ENCODE measurements around the gene PSENEN. TPM values are rescaled to one million over a fixed set of nuclear protein-coding genes. Genes with fewer than 3 reads are reported as not detected.

Gene PSENEN
- total RNA-seq, 1 experiment from 2014 or later: 69.7 TPM

- Mint-ChIP-seq H3K27ac (peak overlapping the region in 1 of 3 experiments; percentile 32; a peak in 1 of 7 replicates), H3K4me3 (no peak overlapping the region), H3K9me3 (no peaks in the 10 kb centered on the region), H3K36me3 (ENCODE audit: insufficient read depth in 1 of 3, low read depth in 3 of 3) (peaks cover 48 to 72% (median 67%) of the 10 kb centered on the region in 3 experiments), H3K27me3 (ENCODE audit: low read depth) (no peaks in the 10 kb centered on the region), H3K4me1 (peaks cover 4 to 6% of the 10 kb centered on the region in 2 experiments; a peak in 2 of 4 replicates)
- no peak overlapping the region for H3K27ac ChIP-seq (ENCODE audit: insufficient read length, low read depth, low read length)
- peaks cover 2% of the 10 kb centered on the region for H3K23me2 ChIP-seq (ENCODE audit: insufficient read length, low read depth, low read length, poor library complexity, severe bottlenecking)
- DNase-seq: no peak
- H4K8ac ChIP-seq (replicated peaks; ENCODE audit: insufficient read length, low read depth, low read length): no peak overlapping the region
- no peak overlapping the region for H3K9ac ChIP-seq (ENCODE audit: extremely low read depth, insufficient read length, low read length)
- no peaks in the 10 kb centered on the region for H3K79me2 ChIP-seq (ENCODE audit: insufficient read depth, low read length)
- no peak overlapping the region for H2BK120ac ChIP-seq (ENCODE audit: low read depth, low read length, poor library complexity, severe bottlenecking)
- H3K4ac ChIP-seq (ENCODE audit: low read depth, low read length): no peak overlapping the region
- no peak overlapping the region for H2BK12ac ChIP-seq (ENCODE audit: insufficient read length, low read depth, low read length)
- no peak overlapping the region for H3K14ac ChIP-seq (ENCODE audit: insufficient read depth, low read length)
- H3K4me2 ChIP-seq (ENCODE audit: insufficient read depth, insufficient read length, low read length): no peak overlapping the region
- H3K4me1 ChIP-seq (ENCODE audit: insufficient read depth, low read length): no peaks in the 10 kb centered on the region
- no peaks in the 10 kb centered on the region for H4K20me1 ChIP-seq (ENCODE audit: control insufficient read depth, insufficient read depth, insufficient read length)
- no peak overlapping the region for H3T11ph ChIP-seq (ENCODE audit: low read length)
- no peak overlapping the region for H3K56ac ChIP-seq (ENCODE audit: insufficient read length, low read depth, low read length)
- H2AFZ ChIP-seq (ENCODE audit: low read length): no peak overlapping the region
- TF ChIP-seq CTCF (conservative IDR thresholded peaks at IDR 0.05): no peak
- H4K91ac ChIP-seq (ENCODE audit: insufficient read length, low read depth, low read length): no peak overlapping the region
- no peaks in the 10 kb centered on the region for H3K79me1 ChIP-seq (ENCODE audit: insufficient read depth, low read depth, low read length, poor library complexity, severe bottlenecking)
- no peak overlapping the region for H2AK5ac ChIP-seq (ENCODE audit: insufficient read length, low read length)
- H3K27me3 ChIP-seq (ENCODE audit: insufficient read depth, low read length): no peaks in the 10 kb centered on the region
- H2BK15ac ChIP-seq (ENCODE audit: low read depth, low read length): no peak overlapping the region
- no peaks in the 10 kb centered on the region for H3K9me3 ChIP-seq (ENCODE audit: control insufficient read depth, low read depth, low read length)
- H4K5ac ChIP-seq (ENCODE audit: insufficient read length, low read depth, low read length): no peak overlapping the region
- H2BK20ac ChIP-seq (ENCODE audit: low read depth, low read length, poor library complexity, severe bottlenecking): no peak overlapping the region
- H2BK5ac ChIP-seq (ENCODE audit: insufficient read length, low read length): no peak overlapping the region
- no peak overlapping the region for H3K23ac ChIP-seq (ENCODE audit: insufficient read length, low read depth, low read length)
- no peak overlapping the region for H3K18ac ChIP-seq (ENCODE audit: insufficient read length, low read depth, low read length)
- whole genome bisulfite sequencing (ENCODE audit: extremely low coverage, insufficient read length, low lambda C conversion rate): no CpG with 5 or more reads among the region's 5 CpGs
These were observed 10.6 kb upstream of the PSENEN start for GRCh38 chr19:35734889-35735288.
